GM20000 (cell line): Measurements from ENCODE around the gene PSMB3.

Source experiments
- DNase-seq: peaks from one replicate; pipeline ENCODE4 v3.0.0; 2012; ENCODE audit warnings: low spot score
- CTCF ChIP-seq: IDR thresholded peaks from 2 replicates; pipeline ENCODE4 v1.5.1; 2012; ENCODE audit warnings: mild to moderate bottlenecking, control low read depth; ENCODE audit errors: extremely low read depth, missing control alignments

Gene PSMB3

GRCh38 chr17:38732376-38733281 lies 19.9 kb upstream of the PSMB3 start:
- no peak for DNase-seq
- TF ChIP-seq CTCF: no peak

DNA sequence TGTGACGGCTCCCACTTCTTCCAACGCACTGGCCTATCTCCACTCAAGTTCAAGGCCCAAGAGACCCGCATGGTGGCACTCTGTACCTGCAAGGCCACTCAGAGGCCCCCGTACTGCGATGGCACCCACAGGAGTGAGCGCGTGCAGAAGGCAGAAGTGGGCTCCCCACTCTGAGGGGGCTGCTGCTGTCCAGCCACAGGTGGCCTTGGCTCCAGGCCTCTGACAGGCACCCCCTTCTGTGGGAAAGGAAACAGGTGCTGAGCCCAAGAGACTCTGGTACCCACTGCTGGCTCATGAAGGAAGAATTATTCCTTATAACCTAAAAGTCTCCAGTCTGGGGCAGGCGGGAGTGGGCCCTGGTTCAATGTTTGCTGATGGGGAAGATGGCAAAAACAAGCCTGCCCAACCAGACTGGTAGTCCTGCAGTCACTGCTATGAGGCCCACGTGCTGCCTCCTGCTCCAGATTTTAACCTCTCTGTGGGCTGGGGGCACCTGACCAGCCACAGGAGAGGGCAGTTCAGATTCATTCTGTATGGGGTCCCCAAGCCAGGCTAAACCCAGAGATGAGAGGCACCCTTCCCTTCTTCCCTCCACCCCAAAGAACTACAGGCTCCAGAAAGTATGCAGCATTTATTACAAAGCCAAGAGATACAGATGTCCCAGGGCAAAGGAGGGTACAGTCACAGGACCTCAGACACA lies 19.1 kb upstream of the PSMB3 start:
- TF ChIP-seq CTCF: no peak
- no peak for DNase-seq

- peak; percentile 13 for TF ChIP-seq CTCF
- no peak for DNase-seq
Observed at GRCh38 chr17:38733982-38734973, 18.3 kb upstream of the PSMB3 start.

GRCh38 chr17:38735161-38735997 lies 17.2 kb upstream of the PSMB3 start:
- DNase-seq: peak; percentile 87

DNA sequence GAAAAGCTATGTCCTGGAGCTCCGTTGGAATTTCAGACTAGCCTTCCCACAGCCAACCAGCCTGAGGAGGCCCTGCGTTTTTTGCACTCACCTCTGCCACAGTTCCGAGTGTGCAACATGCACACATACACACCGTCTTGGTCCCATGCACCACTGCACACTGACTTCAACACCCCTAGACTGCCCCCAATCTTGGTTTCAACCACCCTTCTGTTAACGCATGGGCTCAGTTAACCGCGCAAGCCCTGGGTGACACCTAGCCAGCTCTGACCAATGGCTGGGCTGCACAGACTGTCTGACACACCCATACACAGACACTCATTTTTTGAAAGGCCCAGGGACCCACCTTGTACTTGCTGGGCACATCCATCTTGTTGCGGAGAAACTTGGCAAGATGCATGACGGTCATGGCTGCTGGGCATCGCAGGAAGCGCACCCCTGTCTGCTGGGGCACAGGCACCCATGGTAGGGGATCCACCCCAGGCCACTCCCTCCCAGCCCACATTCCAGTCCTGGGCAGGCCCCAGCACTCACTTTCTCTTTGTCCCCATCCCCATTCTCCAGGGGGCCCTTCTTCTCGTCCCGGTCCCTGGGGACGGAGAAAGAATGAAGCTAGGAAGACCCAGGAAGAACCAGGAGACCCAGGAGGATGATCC lies 14.4 kb upstream of the PSMB3 start:
- DNase-seq: no peak
- TF ChIP-seq CTCF: no peak

More at GRCh38 chr17:38735161-38735997, 17.2 kb upstream of the PSMB3 start:
- TF ChIP-seq CTCF: peak; percentile 88

GRCh38 chr17:38738686-38739085 lies 13.9 kb upstream of the PSMB3 start:
- TF ChIP-seq CTCF: no peak
- DNase-seq: no peak
